ENCODE data around the gene TSSK6.

The TSSK6 gene

GRCh38 chr19:19530889-19531288, 15.5 kb upstream of the TSSK6 start:
- no peak for DNase-seq (ENCODE audit: low spot score)

- DNase-seq (ENCODE audit: low spot score): no peak
Observed at GRCh38 chr19:19530423-19530804, 15.1 kb upstream of the TSSK6 start.

GRCh38 chr19:19529783-19530422, 14.6 kb upstream of the TSSK6 start:
- no peak for DNase-seq (ENCODE audit: low spot score)

- no peak for DNase-seq (ENCODE audit: low spot score)
Observed at GRCh38 chr19:19528721-19529490, 13.6 kb upstream of the TSSK6 start, which contains the start of gene YJEFN3. YJEFN3 (plus strand) TSS chr19:19528911; CDS start chr19:19528933, 22 bp downstream.

GRCh38 chr19:19527674-19528625, 12.6 kb upstream of the TSSK6 start:
- no peak for DNase-seq (ENCODE audit: low spot score)

- DNase-seq (ENCODE audit: low spot score): no peak
Observed at GRCh38 chr19:19527371-19527656, 12.0 kb upstream of the TSSK6 start.

GRCh38 chr19:19526581-19527370, 11.4 kb upstream of the TSSK6 start:
- DNase-seq (ENCODE audit: low spot score): no peak

- no peak for DNase-seq (ENCODE audit: low spot score)
Observed at GRCh38 chr19:19525611-19526380, 10.4 kb upstream of the TSSK6 start.

- DNase-seq (ENCODE audit: low spot score): no peak
Observed at GRCh38 chr19:19524053-19524452, 8.7 kb upstream of the TSSK6 start.

- DNase-seq (ENCODE audit: low spot score): no peak
Observed at GRCh38 chr19:19523177-19523576, 7.8 kb upstream of the TSSK6 start.

- DNase-seq (ENCODE audit: low spot score): no peak
Observed at GRCh38 chr19:19520989-19521388, 5.6 kb upstream of the TSSK6 start.

- no peak for DNase-seq (ENCODE audit: low spot score)
Observed at GRCh38 chr19:19517235-19517619, 1.9 kb upstream of the TSSK6 start.

- DNase-seq (ENCODE audit: low spot score): peak; percentile 96
Observed at GRCh38 chr19:19515642-19516519, 533 bp upstream of the TSSK6 start, which contains the start of gene NDUFA13. NDUFA13 (plus strand) TSS chr19:19516225; CDS start chr19:19516239, 14 bp downstream.

- DNase-seq (ENCODE audit: low spot score): peak; percentile 70
Observed at GRCh38 chr19:19514215-19514657, 1.1 kb downstream of the TSSK6 start.

GRCh38 chr19:19513682-19514081, 1.7 kb downstream of the TSSK6 start:
- DNase-seq (ENCODE audit: low spot score): no peak

- no peak for DNase-seq (ENCODE audit: low spot score)
Observed at GRCh38 chr19:19510432-19510831, 4.9 kb downstream of the TSSK6 start.

GRCh38 chr19:19508217-19508616, 7.1 kb downstream of the TSSK6 start:
- DNase-seq (ENCODE audit: low spot score): no peak

GRCh38 chr19:19507354-19507753, 8.0 kb downstream of the TSSK6 start:
- DNase-seq (ENCODE audit: low spot score): no peak

GRCh38 chr19:19506592-19506991, 8.8 kb downstream of the TSSK6 start:
- no peak for DNase-seq (ENCODE audit: low spot score)

Measured in AG20443 (cell line).